ENCODE data around the gene SGF29.

GRCh38 chr16:28524681-28525171, 29.0 kb upstream of the SGF29 start:
- no peak for TF ChIP-seq POLR2A (IDR thresholded peaks at IDR 0.05)
- TF ChIP-seq CTCF (IDR thresholded peaks at IDR 0.05 in 4 of 5, conservative IDR thresholded peaks at IDR 0.05 in 1 of 5) = no peak

Data from gastrocnemius medialis (tissue), 4 donors.